SK-N-MC (cell line): Measurements from ENCODE around the gene AACS.

ENCODE experiments used
- EZH2 ChIP-seq: fragments of 200-600 bp; sonication (generic); IDR thresholded peaks from one replicate; pipeline ENCODE4 v1.6.1; 2017; ENCODE audit warnings: antibody characterized with exemption
- FOXP2 ChIP-seq: optimal IDR thresholded peaks from 2 replicates; pipeline ENCODE3; 2011; ENCODE audit warnings: mild to moderate bottlenecking, moderate library complexity; ENCODE audit not compliant: insufficient read depth; ENCODE audit errors: extremely low read length, control extremely low read depth
- POLR2AphosphoS5 ChIP-seq: IDR thresholded peaks from 2 replicates; pipeline ENCODE4 v1.6.1; 2012; ENCODE audit warnings: mild to moderate bottlenecking, low read depth, low read length, borderline replicate concordance

- no peak for TF ChIP-seq POLR2AphosphoS5
- no peak for TF ChIP-seq EZH2
- TF ChIP-seq FOXP2, result no peak
Observed at GRCh38 chr12:125050868-125051267, 14.4 kb upstream of the AACS start.
